Tibial nerve (tissue), 4 donors: ENCODE data around the gene ZNF574.

Experiments used
- CTCF ChIP-seq, 5 experiments: fragments of 200-600 bp in 3 of 5; fragments of 450-650 bp in 2 of 5; sonication (generic) in 3 of 5; IDR thresholded peaks; one replicate each; pipeline ENCODE4 v1.5.1; 2016 to 2019; ENCODE audit warnings: antibody characterized with exemption in 5 of 5, mild to moderate bottlenecking in 3 of 5, moderate library complexity in 2 of 5
- EP300 ChIP-seq, 2 donors: sonication (generic); formaldehyde crosslinking; IDR thresholded peaks; one replicate each; pipeline ENCODE4 v1.6.1; 2017; ENCODE audit warnings: antibody characterized with exemption in 2 of 2, mild to moderate bottlenecking in 1 of 2
- POLR2A ChIP-seq, 2 donors: fragments of 450-650 bp; IDR thresholded peaks; one replicate each; pipeline ENCODE4 v1.6.1; 2017; ENCODE audit warnings: antibody characterized with exemption in 2 of 2, mild to moderate bottlenecking in 2 of 2, moderate library complexity in 2 of 2

DNA sequence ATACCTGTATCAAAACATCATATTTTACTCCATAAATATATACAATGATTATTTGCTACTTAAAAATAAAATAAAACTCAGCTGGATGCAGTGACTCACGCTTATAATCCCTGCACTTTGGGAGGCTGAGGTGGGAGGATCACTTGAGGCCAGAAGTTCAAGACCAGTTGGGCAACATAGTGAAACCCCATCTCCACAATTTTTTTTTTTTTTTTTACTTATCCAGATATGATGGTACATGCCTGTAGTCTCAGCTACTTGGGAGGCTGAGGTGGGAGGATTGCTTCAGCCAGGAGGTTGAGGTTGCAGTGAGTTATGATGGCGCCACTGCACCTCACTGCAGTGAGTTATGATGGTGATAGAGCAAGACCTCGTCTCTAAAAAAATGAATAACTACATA is 33.9 kb downstream of the ZNF574 start:
- TF ChIP-seq CTCF (IDR thresholded peaks at IDR 0.05) (no peak), EP300 (IDR thresholded peaks at IDR 0.05) (no peak), POLR2A (IDR thresholded peaks at IDR 0.05) (no peak)
